Fibroblast of pulmonary artery (primary cell): Measurements from ENCODE around the gene KSR1.

ENCODE experiments used
- DNase-seq: peaks from one replicate; pipeline ENCODE4 v3.0.0-alpha.2; 2010; ENCODE audit warnings: low read depth
- H3K4me3 ChIP-seq: replicated peaks from 2 replicates; pipeline ENCODE4 v1.5.1; 2011; ENCODE audit warnings: low read depth, mild to moderate bottlenecking, control low read depth, low read length, moderate library complexity
- TF ChIP-seq, protein P1 (sequence below): IDR thresholded peaks from 2 replicates; pipeline ENCODE4 v1.5.1; 2011; ENCODE audit warnings: mild to moderate bottlenecking, control low read depth, low read length, inconsistent platforms; ENCODE audit errors: missing control alignments

Gene KSR1

DNA sequence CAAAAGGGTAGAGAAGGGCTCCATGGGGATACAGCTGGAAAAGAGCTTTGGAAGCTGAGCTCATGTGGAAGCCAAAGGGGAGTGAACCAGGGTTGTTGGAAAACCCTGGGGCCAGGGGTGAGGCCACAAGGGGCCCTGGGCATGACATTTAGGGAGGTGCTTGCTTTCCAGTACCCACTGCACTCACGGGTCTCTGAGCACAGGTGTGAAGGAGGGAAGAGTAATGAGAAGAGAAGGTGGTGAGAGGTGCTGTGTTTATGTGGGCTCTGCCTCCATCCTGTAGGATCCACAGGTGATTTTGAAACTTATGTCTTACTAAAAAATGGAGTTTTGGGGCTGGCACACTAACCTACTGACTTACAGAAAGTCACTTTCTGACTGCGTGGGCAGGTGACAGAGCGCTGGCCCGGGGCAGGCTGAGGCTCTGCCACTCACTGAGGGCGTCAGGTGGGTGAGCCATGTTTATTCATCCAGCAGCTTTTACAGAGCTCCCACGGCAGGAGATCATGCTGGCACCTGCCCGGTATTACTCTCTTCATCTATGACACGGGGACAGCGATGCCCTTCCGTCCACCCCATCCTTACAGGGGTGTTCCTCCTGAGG is 18.9 kb downstream of the KSR1 start:
- TF ChIP-seq, protein P1, sequence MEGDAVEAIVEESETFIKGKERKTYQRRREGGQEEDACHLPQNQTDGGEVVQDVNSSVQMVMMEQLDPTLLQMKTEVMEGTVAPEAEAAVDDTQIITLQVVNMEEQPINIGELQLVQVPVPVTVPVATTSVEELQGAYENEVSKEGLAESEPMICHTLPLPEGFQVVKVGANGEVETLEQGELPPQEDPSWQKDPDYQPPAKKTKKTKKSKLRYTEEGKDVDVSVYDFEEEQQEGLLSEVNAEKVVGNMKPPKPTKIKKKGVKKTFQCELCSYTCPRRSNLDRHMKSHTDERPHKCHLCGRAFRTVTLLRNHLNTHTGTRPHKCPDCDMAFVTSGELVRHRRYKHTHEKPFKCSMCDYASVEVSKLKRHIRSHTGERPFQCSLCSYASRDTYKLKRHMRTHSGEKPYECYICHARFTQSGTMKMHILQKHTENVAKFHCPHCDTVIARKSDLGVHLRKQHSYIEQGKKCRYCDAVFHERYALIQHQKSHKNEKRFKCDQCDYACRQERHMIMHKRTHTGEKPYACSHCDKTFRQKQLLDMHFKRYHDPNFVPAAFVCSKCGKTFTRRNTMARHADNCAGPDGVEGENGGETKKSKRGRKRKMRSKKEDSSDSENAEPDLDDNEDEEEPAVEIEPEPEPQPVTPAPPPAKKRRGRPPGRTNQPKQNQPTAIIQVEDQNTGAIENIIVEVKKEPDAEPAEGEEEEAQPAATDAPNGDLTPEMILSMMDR, result no peak
- DNase-seq, result no peak
- H3K4me3 ChIP-seq, result no peak overlapping the region

DNA sequence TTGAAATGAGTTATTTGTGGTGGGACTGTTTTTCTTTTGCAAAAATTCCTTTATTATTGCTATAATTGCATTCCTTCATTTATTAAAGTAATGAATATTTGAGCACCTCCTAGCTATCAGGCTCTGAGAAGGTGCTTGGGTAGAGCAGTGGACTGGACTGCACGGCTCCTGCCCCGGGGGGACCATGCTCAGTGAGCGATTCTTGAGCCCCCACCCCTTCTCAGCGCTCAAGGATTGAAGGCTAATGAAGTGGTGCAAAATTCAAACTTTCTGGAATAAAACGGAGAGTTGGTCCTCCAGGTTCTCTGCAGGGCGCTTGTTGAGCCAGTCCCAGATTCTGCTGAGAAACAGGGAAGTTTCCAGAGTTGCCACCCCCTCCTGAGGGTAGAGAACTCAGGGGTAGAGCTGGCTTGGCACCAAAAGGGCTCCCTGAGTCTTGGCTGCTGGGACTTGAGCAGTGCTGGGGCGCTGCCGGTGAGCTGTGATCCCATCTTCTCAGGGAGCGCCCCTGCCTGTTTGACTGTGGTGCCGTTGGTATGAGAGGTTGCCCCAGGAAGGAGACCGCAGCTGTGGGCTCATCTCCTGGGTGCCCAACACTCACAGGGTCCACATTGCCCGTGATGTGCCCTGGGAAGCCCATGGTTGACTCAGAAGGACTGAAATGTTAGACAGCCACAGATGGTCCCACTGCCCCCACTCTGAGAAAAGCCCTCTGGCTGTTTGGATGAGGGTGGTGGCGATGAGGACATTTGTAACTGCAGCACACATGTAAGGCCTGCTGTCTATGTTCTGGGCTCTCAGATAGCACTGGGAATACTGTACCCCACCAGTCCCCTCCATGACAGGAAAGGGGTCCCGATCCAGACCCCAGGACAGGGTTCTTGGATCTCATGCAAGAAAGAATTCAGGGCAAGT is 20.0 kb downstream of the KSR1 start:
- H3K4me3 ChIP-seq, result no peak overlapping the region
- TF ChIP-seq, protein P1, result no peak
- no peak for DNase-seq

DNA sequence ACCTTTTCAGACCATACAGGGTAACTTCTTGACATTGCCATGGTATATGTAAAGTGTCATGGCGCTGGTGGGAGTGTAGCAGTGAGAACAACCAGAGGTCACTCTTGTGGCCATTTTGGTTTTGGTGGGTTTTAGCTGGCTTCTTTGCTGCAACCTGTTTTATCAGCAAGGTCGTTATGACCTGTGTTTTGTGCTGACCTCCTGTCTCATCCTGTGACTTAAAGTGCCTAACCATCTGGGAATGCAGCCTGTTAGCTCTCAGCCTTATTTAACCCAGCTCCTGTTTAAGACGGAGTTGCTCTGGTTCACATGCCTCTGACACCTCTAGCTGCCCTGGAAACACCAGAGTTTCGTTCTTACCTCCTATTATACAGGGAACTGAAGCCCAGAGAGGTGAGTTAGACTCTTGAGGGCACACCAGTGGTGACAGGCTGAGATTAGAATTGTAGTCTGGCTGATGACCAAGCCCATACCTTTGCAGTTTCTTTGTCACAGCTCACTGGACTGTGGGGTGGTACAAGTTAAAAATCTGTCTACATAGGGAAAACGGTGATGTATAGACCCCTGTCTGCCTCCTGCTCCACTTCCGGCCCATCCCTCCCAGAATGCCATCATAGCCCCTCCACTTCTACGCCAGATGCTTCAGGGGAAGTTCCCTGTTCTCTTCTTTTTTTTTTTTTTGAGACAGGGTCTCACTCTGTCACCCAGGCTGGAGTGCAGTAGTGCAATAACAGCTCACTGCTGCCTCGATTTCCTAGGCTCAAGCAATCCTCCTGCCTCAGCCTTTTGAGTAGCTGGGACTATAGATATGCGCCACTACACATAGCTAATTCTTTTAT is 21.0 kb downstream of the KSR1 start:
- TF ChIP-seq, protein P1, result no peak
- DNase-seq, result no peak
- no peak overlapping the region for H3K4me3 ChIP-seq

DNA sequence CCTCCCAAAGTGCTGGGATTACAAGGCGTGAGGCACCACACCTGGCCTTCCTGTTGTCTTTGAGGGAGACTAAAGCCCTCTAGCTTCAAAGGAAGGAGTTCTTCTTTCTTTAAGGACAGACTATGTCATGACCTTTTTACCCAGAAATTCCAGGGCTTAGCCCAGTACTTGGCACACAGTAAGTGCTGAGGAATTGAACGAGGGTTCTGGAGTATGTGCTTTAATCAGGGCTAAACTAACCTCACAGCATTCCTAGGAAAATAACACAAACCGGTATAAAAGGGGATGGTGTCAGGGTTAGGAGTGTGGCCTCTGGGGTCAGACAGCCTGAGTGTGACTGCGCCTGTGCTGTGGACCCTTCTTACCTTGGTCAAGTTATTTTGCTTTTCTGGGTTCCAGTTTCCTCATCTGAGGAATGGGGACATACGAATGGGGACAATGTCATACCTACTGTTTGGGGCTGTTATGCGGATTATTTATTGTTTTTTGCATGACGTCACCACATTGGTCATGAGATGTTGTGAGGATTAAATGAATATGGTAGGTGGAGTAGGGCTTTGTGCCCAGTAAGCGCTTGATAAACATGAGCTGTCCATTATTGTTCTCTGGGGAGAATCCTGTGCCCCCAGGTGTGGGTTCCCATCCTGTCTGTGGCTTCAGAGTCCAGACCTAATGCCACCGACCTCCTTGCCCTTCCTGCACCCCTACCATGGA is 21.9 kb downstream of the KSR1 start:
- TF ChIP-seq, protein P1, result no peak
- H3K4me3 ChIP-seq, result no peak overlapping the region
- no peak for DNase-seq

DNA sequence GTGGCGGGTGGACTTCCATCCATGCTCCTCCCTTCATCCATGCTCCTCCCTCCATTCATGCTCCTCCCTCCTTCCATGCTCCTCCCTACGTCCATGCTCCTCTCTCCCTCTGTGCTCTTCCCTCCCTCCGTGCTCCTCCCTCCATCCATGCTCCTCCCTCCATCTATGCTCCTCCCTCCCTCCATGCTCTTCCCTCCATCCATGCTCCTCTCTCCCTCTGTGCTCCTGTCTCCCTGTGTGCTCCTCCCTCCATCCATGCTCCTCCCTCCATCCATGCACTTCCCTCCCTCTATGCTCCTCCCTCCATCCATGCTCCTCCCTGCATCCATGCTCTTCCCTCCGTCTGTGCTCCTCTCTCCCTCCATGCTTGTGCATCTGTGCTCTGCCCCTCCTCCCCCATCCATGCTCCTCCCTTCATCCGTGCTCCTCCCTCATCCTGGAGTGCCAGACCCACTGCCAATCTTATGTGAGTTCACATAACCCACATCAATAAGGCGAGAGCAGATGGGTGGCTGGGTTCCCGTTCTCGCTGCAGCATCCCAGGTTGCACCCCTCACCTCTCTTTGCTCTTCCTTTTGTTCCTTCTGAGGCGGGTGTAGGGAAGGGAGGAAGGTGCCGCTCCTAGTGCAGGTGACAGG is 22.8 kb downstream of the KSR1 start:
- no peak overlapping the region for H3K4me3 ChIP-seq
- no peak for DNase-seq
- TF ChIP-seq, protein P1, result no peak

DNA sequence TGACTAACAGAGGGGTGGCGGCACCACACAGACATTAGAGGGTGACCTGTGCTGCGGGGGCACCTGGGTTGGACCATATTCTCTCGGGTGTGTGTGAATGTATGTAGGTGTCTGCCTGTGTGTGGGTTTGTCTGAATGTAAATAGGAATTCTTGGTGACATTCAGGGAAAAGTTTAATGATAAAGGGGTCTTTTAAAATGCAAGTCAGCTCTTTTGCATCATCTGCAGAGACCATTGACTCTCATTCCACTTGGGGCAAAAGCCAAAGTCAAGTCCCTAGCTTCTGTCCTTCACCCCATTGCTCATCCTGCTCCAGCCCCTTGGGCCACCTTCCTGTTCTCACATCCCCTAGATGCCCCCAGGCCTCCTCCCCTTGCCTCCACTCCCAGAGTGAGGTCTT is 23.6 kb downstream of the KSR1 start:
- TF ChIP-seq, protein P1, result no peak
- no peak for DNase-seq
- H3K4me3 ChIP-seq, result no peak overlapping the region
